BE2C (cell line): ENCODE results near the gene CGGBP1.
A peak's percentile ranks its signal among the peaks of the same experiment; 100 is the strongest.
"Not testable (repeated sequence)": the region's sequence is repeated elsewhere in the genome, so short reads cannot be mapped to it uniquely, and the experiment has no call there.

Experiments
- DNase-seq: peaks from one replicate; pipeline ENCODE4 v3.0.0-alpha.2; 2020
- H3K27me3 ChIP-seq: fragments of 250-450 bp; sonication (Bioruptor Pico); 2 replicates; pipeline ENCODE4 v1.5.1; 2020; ENCODE audit warnings: mild to moderate bottlenecking
- H3K36me3 ChIP-seq: fragments of 250-450 bp; sonication (Bioruptor Pico); 2 replicates; pipeline ENCODE4 v1.5.1; 2020; ENCODE audit warnings: mild to moderate bottlenecking
- H3K4me1 ChIP-seq: fragments of 250-450 bp; sonication (Bioruptor Pico); 2 replicates; pipeline ENCODE4 v1.5.1; 2020
- H3K4me3 ChIP-seq: 2 replicates; pipeline ENCODE4 v1.5.1; 2011; ENCODE audit warnings: low read depth, low read length
- H3K9me3 ChIP-seq: fragments of 250-450 bp; sonication (Bioruptor Pico); 2 replicates; pipeline ENCODE4 v1.5.1; 2020
- CTCF ChIP-seq: IDR thresholded peaks from 2 replicates; pipeline ENCODE4 v1.5.1; 2012; ENCODE audit warnings: mild to moderate bottlenecking, low read depth, low read length

Gene CGGBP1

GRCh38 chr3:88019024-88019423 is 39.8 kb downstream of the CGGBP1 start:
- TF ChIP-seq CTCF = no peak
- H3K36me3 ChIP-seq = no peaks in the 10 kb centered on the region
- H3K4me1 ChIP-seq = no peaks in the 10 kb centered on the region
- no peak for DNase-seq
- H3K4me3 ChIP-seq = no peak overlapping the region
- H3K9me3 ChIP-seq = no peaks in the 10 kb centered on the region
- H3K27me3 ChIP-seq = peaks cover 3% of the 10 kb centered on the region; the same call in 1 of the 2 replicates

DNA sequence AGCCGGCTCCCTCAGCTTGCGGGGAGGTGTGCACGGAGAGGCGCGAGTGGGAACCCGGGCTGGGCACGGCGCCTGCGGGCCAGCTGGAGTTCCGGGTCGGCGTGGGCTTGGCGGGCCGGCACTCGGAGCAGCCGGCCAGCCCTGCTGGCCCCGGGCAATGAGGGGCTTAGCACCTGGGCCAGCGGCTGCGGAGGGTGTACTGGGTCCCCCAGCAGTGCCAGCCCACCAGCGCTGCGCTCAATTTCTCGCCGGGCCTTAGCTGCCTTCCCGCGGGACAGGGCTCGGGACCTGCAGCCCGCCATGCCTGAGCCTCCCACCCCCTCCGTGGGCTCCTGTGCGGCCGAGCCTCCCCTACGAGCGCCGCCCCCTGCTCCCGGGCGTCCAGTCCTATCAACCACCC is 43.1 kb downstream of the CGGBP1 start:
- not testable (repeated sequence) for DNase-seq, H3K4me3 ChIP-seq, H3K36me3 ChIP-seq, H3K27me3 ChIP-seq, H3K9me3 ChIP-seq, H3K4me1 ChIP-seq

DNA sequence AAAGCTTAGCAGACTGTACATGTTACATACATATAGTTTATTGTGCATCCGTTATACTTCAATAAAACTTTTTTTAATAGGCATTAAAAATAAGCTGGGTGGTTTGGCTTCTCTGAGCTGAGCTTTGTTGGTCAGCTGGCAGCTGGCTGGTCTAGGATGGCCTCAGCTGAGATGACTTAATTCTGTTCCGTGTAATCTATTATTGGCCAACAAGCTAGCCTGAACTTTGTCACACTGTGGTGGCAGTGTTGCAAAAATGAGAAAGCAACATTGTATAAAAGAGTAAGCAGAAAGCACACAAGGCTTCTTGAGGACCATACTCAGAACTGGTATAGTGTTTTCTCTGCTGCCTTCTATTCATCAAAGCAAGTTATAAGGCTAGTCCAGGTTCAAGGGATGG is 45.2 kb downstream of the CGGBP1 start:
- no peak for TF ChIP-seq CTCF
- peaks cover 6% of the 10 kb centered on the region; the same call in 1 of the 2 replicates for H3K27me3 ChIP-seq
- H3K36me3 ChIP-seq = no peaks in the 10 kb centered on the region
- no peaks in the 10 kb centered on the region for H3K9me3 ChIP-seq
- H3K4me3 ChIP-seq = no peak overlapping the region
- H3K4me1 ChIP-seq = no peaks in the 10 kb centered on the region
- no peak for DNase-seq

- Histone ChIP-seq H3K4me3 (no peak overlapping the region), H3K36me3 (no peaks in the 10 kb centered on the region), H3K4me1 (no peaks in the 10 kb centered on the region), H3K27me3 (peaks cover 6% of the 10 kb centered on the region; the same call in 1 of the 2 replicates), H3K9me3 (no peaks in the 10 kb centered on the region)
- DNase-seq = no peak
- no peak for TF ChIP-seq CTCF
Measured at GRCh38 chr3:88010810-88011209, 48.0 kb downstream of the CGGBP1 start.

DNA sequence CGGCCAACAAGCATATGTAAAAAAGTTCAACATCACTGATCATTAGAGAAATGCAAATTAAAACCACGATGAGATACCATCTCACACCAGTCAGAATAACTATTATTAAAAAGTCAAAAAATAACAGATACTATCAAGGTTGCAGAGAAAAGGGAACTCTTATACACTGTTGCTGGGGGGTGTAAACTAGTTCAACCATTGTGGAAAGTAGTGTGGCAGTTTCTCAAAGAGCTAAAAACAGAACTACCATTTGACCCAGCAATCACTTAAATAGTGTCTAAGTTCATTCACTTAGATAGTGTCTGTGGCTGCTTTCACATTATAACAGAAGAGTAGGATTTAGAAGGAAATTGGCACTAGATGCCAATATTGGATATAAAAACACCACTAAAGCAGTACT is 49.7 kb downstream of the CGGBP1 start:
- no peak for TF ChIP-seq CTCF
- no peak overlapping the region for H3K4me3 ChIP-seq

DNA sequence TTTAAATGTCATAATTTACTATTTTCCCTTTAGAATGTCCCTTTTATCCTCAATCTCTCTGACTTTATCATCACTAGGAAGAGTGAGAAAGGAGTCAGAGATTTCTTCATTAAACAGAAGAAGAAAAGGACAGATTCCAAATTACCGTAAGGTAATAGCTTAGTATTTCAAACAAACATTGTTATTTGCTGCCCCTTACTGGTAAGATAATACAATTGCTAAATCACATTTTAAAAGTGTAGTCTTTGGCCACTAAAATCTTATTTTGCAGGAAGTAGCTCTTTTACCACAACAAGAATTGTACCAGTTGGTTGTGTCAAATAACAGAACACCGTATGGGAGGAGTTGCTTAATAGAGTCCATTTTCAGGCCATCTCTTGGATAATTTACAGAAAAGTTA is 53.7 kb downstream of the CGGBP1 start:
- peak; percentile 27; the same call in 1 of the 2 replicates for TF ChIP-seq CTCF
- no peak for DNase-seq
- H3K36me3 ChIP-seq = no peaks in the 10 kb centered on the region
- H3K4me1 ChIP-seq = no peaks in the 10 kb centered on the region
- no peak overlapping the region for H3K4me3 ChIP-seq
- H3K27me3 ChIP-seq = peaks cover 10% of the 10 kb centered on the region
- H3K9me3 ChIP-seq = no peaks in the 10 kb centered on the region

More for the DNA sequence above, 49.7 kb downstream of the CGGBP1 start:
- no peaks in the 10 kb centered on the region for H3K36me3 ChIP-seq
- H3K27me3 ChIP-seq = peaks cover 3% of the 10 kb centered on the region; the same call in 1 of the 2 replicates
- no peak for DNase-seq
- no peaks in the 10 kb centered on the region for H3K4me1 ChIP-seq
- H3K9me3 ChIP-seq = no peaks in the 10 kb centered on the region
